IMR-90 (cell line): ENCODE measurements around the gene RBM11. TPM values are rescaled to one million over a fixed set of nuclear protein-coding genes. Genes with fewer than 3 reads are reported as not detected.

Experiments
- ATAC-seq: fragments of 200-7000 bp; cut with Tn5 transposase; 2 replicates; pipeline ENCODE4 v1.9.1; 2020; ENCODE audit warnings: low read depth, mild to moderate bottlenecking, moderate library complexity
- BruUV-seq: library from RNA; stranded (reverse); fragments of 400-500 nt; replicated peaks from 2 replicates; lab custom pipeline; 2021; lab: Mats Ljungman, UMichigan
- CTCF ChIA-PET: fragments of 300-600 bp; formaldehyde crosslinking; extraction: SDS; loops from one replicate; lab custom pipeline; 2021; ENCODE audit warnings: antibody characterized with exemption; lab: Yijun Ruan, JAX
- POLR2A ChIA-PET: fragments of 300-600 bp; sonication (Branson Sonifier 250); formaldehyde crosslinking; loops from one replicate; lab custom pipeline; 2022; ENCODE audit warnings: antibody characterized with exemption; ENCODE audit not compliant: unreplicated experiment; lab: Charles Lee
- DNase-seq: peaks from one replicate; pipeline ENCODE4 v3.0.0; 2013
- H2AFZ ChIP-seq: replicated peaks from 2 replicates; pipeline ENCODE3; 2013; ENCODE audit warnings: low read length, mild to moderate bottlenecking; ENCODE audit not compliant: poor library complexity
- H2AK5ac ChIP-seq: 2 replicates; pipeline ENCODE4 v1.6.1; 2013; ENCODE audit warnings: low read depth, low read length, inconsistent platforms
- H2AK9ac ChIP-seq: replicated peaks from 2 replicates; pipeline ENCODE3; 2013; ENCODE audit warnings: mild to moderate bottlenecking, low read depth, low read length, moderate library complexity; ENCODE audit not compliant: poor library complexity
- H2BK120ac ChIP-seq: 2 replicates; pipeline ENCODE4 v1.6.1; 2013; ENCODE audit warnings: low read depth, low read length, inconsistent platforms
- H2BK15ac ChIP-seq: 3 replicates; pipeline ENCODE4 v1.6.1; 2013; ENCODE audit warnings: low read depth, low read length, inconsistent platforms
- H2BK20ac ChIP-seq: 2 replicates; pipeline ENCODE4 v1.6.1; 2013; ENCODE audit warnings: low read depth, mild to moderate bottlenecking, inconsistent platforms, low read length, moderate library complexity
- H2BK5ac ChIP-seq: 2 replicates; pipeline ENCODE4 v1.6.1; 2013; ENCODE audit warnings: mild to moderate bottlenecking, low read depth, low read length, inconsistent platforms; ENCODE audit not compliant: poor library complexity, severe bottlenecking
- H3K14ac ChIP-seq: replicated peaks from 2 replicates; pipeline ENCODE4 v1.6.1; 2013; ENCODE audit warnings: low read depth, low read length, inconsistent platforms
- H3K18ac ChIP-seq: 2 replicates; pipeline ENCODE4 v1.6.1; 2013; ENCODE audit warnings: low read depth, low read length, control low read depth
- H3K23ac ChIP-seq: 2 replicates; pipeline ENCODE4 v1.6.1; 2013; ENCODE audit warnings: low read depth, low read length, inconsistent platforms
- H3K27ac ChIP-seq: 2 replicates; pipeline ENCODE4 v1.5.1; 2013; ENCODE audit warnings: mild to moderate bottlenecking, control low read depth, low read length; ENCODE audit not compliant: insufficient read depth
- H3K27me3 ChIP-seq: 2 replicates; pipeline ENCODE4 v1.6.1; 2013; ENCODE audit warnings: low read length; ENCODE audit not compliant: control insufficient read depth, insufficient read depth
- H3K36me3 ChIP-seq: 2 replicates; pipeline ENCODE4 v1.6.1; 2013; ENCODE audit warnings: low read length, mixed read lengths; ENCODE audit not compliant: control insufficient read depth, insufficient read depth
- H3K4ac ChIP-seq: 2 replicates; pipeline ENCODE4 v1.6.1; 2013; ENCODE audit warnings: low read depth, low read length, inconsistent platforms
- H3K4me1 ChIP-seq: 2 replicates; pipeline ENCODE4 v1.6.1; 2013; ENCODE audit warnings: low read length, mixed read lengths; ENCODE audit not compliant: control insufficient read depth, insufficient read depth
- H3K4me2 ChIP-seq: 2 replicates; pipeline ENCODE4 v1.6.1; 2013; ENCODE audit warnings: low read depth, mild to moderate bottlenecking, control low read depth, low read length, moderate library complexity
- H3K4me3 ChIP-seq: 2 replicates; pipeline ENCODE4 v1.5.1; 2013; ENCODE audit warnings: low read depth, mild to moderate bottlenecking, control low read depth, low read length, moderate library complexity; ENCODE audit not compliant: insufficient read depth
- H3K56ac ChIP-seq: 2 replicates; pipeline ENCODE4 v1.6.1; 2013; ENCODE audit warnings: low read length, inconsistent platforms; ENCODE audit not compliant: insufficient read depth; ENCODE audit errors: extremely low read depth
- H3K79me1 ChIP-seq, 2 experiments: 2 replicates each; pipeline ENCODE4 v1.6.1; 2013; ENCODE audit warnings: low read length in 2 of 2, inconsistent platforms in 1 of 2, low read depth in 1 of 2
- H3K9ac ChIP-seq: 2 replicates; pipeline ENCODE4 v1.6.1; 2013; ENCODE audit warnings: low read depth, low read length, control low read depth
- H3K9me1 ChIP-seq: 2 replicates; pipeline ENCODE4 v1.6.1; 2013; ENCODE audit warnings: low read length, inconsistent platforms; ENCODE audit not compliant: insufficient read depth
- H3K9me3 ChIP-seq: 2 replicates; pipeline ENCODE4 v1.6.1; 2013; ENCODE audit warnings: low read length; ENCODE audit not compliant: control insufficient read depth, insufficient read depth
- H4K20me1 ChIP-seq: 2 replicates; pipeline ENCODE4 v1.6.1; 2013; ENCODE audit warnings: low read length, inconsistent platforms; ENCODE audit not compliant: insufficient read depth
- H4K5ac ChIP-seq: 2 replicates; pipeline ENCODE4 v1.6.1; 2013; ENCODE audit warnings: mild to moderate bottlenecking, low read depth, low read length, control low read depth
- H4K8ac ChIP-seq, 2 experiments: 2 replicates each; pipeline ENCODE4 v1.6.1; 2013; ENCODE audit warnings: low read depth in 2 of 2, low read length in 2 of 2, control low read depth in 1 of 2, inconsistent platforms in 1 of 2
- H4K91ac ChIP-seq: 2 replicates; pipeline ENCODE4 v1.6.1; 2013; ENCODE audit warnings: low read depth, low read length, inconsistent platforms; ENCODE audit not compliant: insufficient read depth
- CEBPB ChIP-seq: IDR thresholded peaks from 2 replicates; pipeline ENCODE4 v1.6.1; 2012; ENCODE audit warnings: low read depth, low read length, improper control_type of control experiment
- CHD1 ChIP-seq: IDR thresholded peaks from 2 replicates; pipeline ENCODE4 v1.6.1; 2012; ENCODE audit warnings: low read depth, low read length, improper control_type of control experiment
- WGBS, 2 experiments: methylation state at CpG; one replicate each; pipeline versions ENCODE4 v1.1.5 to v1.1.7; 2013; ENCODE audit warnings: missing lambda C conversion rate in 2 of 2; ENCODE audit not compliant: insufficient read length in 1 of 2; ENCODE audit errors: extremely low coverage in 2 of 2; 5-methylcytosine and 5-hydroxymethylcytosine counted together
- dilution Hi-C: fragments of 300-500 bp; cut with HindIII; formaldehyde crosslinking; loops from one replicate; pipeline ENCODE4 v1.14.3; 2018; ENCODE audit warnings: low sequenced_read_pairs; ENCODE audit not compliant: unreplicated experiment
- in situ Hi-C: fragments of 300-500 bp; cut with MboI; formaldehyde crosslinking; loops from 3 replicates; pipeline ENCODE4 v1.14.3; 2019; ENCODE audit warnings: low sequenced_read_pairs, inconsistent platforms, mixed read lengths
- intact Hi-C: fragments of 100-400 bp; cut with micrococcal nuclease; formaldehyde crosslinking; loops from 2 replicates; pipeline ENCODE4 v1.10.0; 2022
- polyA plus RNA-seq, 3 experiments: library from polyadenylated mRNA; depleted of rRNA; stranded (reverse); fragments of >200 nt; gene quantifications; 2 replicates each; pipeline ENCODE4 v1.2.3, GENCODE V29; 2012; ENCODE audit warnings: low replicate concordance in 1 of 3
- total RNA-seq: library from RNA; depleted of rRNA; stranded (reverse); fragments of >200 nt; gene quantifications from 2 replicates; pipeline ENCODE4 v1.2.3, GENCODE V29; 2012
- TF ChIP-seq, protein P1 (sequence below): conservative IDR thresholded peaks from 2 replicates; pipeline ENCODE4 v1.5.1; 2012; ENCODE audit warnings: mild to moderate bottlenecking, low read depth, low read length, improper control_type of control experiment

Gene RBM11
- total and polyA plus RNA-seq, 2 of the 4 experiments (the other 2 are of a cell fraction), result 0.10 to 0.18 TPM

DNA sequence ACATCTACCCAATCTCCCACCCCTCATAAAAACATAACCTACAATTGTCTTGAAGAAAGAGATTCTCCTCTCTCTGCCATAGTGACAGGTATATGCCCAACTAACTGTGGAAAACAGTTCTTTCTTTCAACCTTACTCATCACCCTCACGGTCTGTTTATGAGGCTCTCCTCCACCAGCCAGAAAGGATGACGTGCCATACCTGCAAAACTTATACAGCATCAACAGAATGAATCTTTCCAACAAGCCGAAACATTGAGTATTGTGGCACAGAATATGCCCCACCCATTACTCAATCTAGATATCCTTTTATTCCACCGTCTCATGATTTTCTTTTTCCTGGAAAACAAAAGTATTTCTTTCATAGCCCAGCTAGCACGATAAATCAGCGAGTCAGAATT, 55.7 kb downstream of the RBM11 start:
- no TSS peak for BruUV-seq

More for the DNA sequence above, 55.7 kb downstream of the RBM11 start:
- H3K14ac ChIP-seq, result no peak overlapping the region
- H3K27ac ChIP-seq, result no peak overlapping the region
- H2AFZ ChIP-seq, result no peak overlapping the region
- dilution Hi-C loops, result no loop called here
- CTCF ChIA-PET, result no interaction called here
- no peak for ATAC-seq
- H3K9me1 ChIP-seq, result no peaks in the 10 kb centered on the region
- H4K20me1 ChIP-seq, result no peaks in the 10 kb centered on the region
- no peak overlapping the region for H2BK20ac ChIP-seq
- peaks cover 3% of the 10 kb centered on the region; the same call in 1 of the 2 replicates for H3K27me3 ChIP-seq
- no CpG with 5 or more reads among the region's 6 CpGs for WGBS, 2 experiments
- H3K23ac ChIP-seq, result no peak overlapping the region
- no peak overlapping the region for H2AK9ac ChIP-seq
- no peak overlapping the region for H3K4me3 ChIP-seq
- intact Hi-C loops, result no loop called here
- no peak overlapping the region for H2BK15ac ChIP-seq
- TF ChIP-seq CEBPB (no peak), CHD1 (no peak)
- TF ChIP-seq, protein P1, sequence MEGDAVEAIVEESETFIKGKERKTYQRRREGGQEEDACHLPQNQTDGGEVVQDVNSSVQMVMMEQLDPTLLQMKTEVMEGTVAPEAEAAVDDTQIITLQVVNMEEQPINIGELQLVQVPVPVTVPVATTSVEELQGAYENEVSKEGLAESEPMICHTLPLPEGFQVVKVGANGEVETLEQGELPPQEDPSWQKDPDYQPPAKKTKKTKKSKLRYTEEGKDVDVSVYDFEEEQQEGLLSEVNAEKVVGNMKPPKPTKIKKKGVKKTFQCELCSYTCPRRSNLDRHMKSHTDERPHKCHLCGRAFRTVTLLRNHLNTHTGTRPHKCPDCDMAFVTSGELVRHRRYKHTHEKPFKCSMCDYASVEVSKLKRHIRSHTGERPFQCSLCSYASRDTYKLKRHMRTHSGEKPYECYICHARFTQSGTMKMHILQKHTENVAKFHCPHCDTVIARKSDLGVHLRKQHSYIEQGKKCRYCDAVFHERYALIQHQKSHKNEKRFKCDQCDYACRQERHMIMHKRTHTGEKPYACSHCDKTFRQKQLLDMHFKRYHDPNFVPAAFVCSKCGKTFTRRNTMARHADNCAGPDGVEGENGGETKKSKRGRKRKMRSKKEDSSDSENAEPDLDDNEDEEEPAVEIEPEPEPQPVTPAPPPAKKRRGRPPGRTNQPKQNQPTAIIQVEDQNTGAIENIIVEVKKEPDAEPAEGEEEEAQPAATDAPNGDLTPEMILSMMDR, result no peak
- H2BK5ac ChIP-seq, result no peak overlapping the region
- no peak overlapping the region for H3K56ac ChIP-seq
- H4K8ac ChIP-seq, result no peak overlapping the region
- no peaks in the 10 kb centered on the region for H3K36me3 ChIP-seq
- POLR2A ChIA-PET, result no interaction called here
- H3K9me3 ChIP-seq, result no peaks in the 10 kb centered on the region
- H3K4me1 ChIP-seq, result no peaks in the 10 kb centered on the region
- no peaks in the 10 kb centered on the region for H3K79me1 ChIP-seq
- DNase-seq, result no peak
- no peak overlapping the region for H3K4me2 ChIP-seq
- no peak overlapping the region for H4K91ac ChIP-seq
- in situ Hi-C loops, result no loop called here
- H4K5ac ChIP-seq, result no peak overlapping the region
- H3K4ac ChIP-seq, result no peak overlapping the region
- H3K18ac ChIP-seq, result no peak overlapping the region
- no peak overlapping the region for H2BK120ac ChIP-seq
- H3K9ac ChIP-seq, result no peak overlapping the region
- no peak overlapping the region for H2AK5ac ChIP-seq
